Retinal pigment epithelial cell (primary cell): Measurements from ENCODE around the gene PLEKHD1.

ENCODE experiments used
- DNase-seq: peaks from one replicate; pipeline ENCODE4 v3.0.0-alpha.2; 2010; ENCODE audit warnings: low read depth
- H3K4me3 ChIP-seq: 2 replicates; pipeline ENCODE4 v1.5.1; 2011; ENCODE audit warnings: mild to moderate bottlenecking, low read length, control low read depth, moderate library complexity
- TF ChIP-seq, protein P1 (sequence below): conservative IDR thresholded peaks from 2 replicates; pipeline ENCODE4 v1.5.1; 2011; ENCODE audit warnings: low read depth, low read length, control low read depth, inconsistent platforms

Gene PLEKHD1

DNA sequence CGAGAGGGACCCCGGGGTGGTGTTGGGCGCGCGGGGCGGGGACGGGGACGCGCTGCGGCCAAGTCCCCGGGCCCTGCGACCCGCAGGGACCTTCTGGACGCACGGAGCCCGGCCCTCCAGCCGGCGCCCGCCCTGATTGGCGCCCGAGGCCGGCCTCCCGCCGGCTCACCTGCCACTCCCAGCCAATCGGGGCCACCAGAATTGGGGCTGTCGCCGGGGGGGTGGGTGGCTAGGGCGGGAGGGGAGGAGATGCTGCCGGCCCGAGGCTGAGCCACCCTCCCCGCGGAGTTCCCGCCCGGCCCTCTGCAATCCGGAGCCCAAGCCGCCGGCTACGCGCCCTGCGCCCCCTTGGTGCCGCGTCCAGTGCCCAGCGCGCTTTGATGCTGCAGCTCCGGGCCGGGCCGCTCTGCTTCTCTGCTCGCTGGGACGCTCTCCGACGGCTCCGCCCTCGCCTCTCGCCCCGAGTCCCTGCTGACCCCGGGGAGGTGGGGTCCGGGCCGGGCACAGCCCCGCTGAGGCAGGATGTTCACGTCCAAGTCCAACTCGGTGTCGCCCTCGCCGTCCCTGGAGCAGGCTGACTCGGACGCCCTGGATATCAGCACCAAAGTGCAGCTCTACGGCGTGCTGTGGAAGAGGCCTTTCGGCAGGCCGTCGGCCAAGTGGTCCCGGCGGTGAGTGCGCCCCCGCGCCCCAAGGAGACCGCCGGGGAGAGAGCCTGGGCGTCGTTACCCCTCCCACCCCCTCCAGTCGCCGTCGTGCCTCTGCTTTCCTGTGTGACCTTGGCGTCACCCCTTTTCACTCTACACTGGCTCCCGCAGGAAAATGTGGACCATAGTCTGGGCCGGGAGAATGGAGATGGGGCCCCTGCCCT lies at the start of gene PLEKHD1:
Gene PLEKHD1, plus strand, starts transcription at position 285 of the 871 bp plus-strand sequence. Its CDS starts 238 bp downstream, at position 523.
- no peak for DNase-seq
- H3K4me3 ChIP-seq: peak within 1 kb of the TSS; percentile 36
- TF ChIP-seq, protein P1, sequence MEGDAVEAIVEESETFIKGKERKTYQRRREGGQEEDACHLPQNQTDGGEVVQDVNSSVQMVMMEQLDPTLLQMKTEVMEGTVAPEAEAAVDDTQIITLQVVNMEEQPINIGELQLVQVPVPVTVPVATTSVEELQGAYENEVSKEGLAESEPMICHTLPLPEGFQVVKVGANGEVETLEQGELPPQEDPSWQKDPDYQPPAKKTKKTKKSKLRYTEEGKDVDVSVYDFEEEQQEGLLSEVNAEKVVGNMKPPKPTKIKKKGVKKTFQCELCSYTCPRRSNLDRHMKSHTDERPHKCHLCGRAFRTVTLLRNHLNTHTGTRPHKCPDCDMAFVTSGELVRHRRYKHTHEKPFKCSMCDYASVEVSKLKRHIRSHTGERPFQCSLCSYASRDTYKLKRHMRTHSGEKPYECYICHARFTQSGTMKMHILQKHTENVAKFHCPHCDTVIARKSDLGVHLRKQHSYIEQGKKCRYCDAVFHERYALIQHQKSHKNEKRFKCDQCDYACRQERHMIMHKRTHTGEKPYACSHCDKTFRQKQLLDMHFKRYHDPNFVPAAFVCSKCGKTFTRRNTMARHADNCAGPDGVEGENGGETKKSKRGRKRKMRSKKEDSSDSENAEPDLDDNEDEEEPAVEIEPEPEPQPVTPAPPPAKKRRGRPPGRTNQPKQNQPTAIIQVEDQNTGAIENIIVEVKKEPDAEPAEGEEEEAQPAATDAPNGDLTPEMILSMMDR: no peak

DNA sequence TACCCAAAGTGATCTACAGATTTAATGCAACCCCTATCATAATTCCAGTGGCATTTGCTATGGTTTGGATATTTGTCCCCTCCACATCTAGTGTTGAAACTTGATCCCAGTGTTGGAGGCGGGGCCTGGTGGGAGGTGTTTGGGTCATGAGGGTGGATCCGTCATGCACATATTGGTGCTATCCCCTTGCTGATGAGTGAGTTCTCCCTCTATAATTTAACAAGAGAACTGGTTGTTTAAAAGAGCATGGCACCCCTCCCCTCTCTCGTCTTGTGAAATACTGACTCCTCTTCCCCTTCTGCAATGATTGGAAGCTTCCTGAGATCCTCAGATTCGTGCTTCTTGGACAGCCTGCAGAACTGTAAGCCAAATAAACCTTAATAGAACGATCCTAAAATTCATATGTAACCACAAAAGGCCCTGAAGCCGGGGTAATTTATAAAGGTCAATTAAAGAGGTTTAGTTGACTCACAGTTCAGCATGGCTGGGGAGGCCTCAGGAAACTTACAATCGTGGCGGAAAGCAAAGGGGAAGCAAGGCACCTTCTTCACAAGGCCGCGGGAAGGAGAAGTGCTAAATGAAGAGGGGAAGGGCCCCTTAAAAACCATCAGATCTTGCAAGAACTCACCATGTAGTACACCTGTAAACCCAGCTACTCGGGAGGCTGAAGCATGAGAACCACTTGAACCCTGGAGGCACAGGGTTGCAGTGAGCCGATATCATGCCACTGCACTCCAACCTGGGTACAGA lies 44.8 kb upstream of the PLEKHD1 start:
- no peak overlapping the region for H3K4me3 ChIP-seq
- TF ChIP-seq, protein P1: no peak

DNA sequence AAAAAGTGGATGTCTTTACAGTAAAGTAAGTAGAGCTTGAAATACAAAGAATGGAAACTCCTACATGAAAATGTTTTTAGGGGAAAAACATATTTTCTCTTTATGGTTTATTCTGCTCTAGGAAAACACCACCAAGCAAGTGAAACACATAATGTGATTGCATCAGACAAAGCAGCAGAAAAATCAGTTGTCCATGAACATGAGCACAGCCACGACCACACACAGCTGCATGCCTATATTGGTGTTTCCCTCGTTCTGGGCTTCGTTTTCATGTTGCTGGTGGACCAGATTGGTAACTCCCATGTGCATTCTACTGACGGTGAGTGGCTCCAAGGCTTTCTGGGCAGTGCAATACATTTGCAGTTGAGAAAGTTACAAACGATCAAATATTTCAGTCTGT lies 42.6 kb upstream of the PLEKHD1 start:
- H3K4me3 ChIP-seq: no peak overlapping the region
- no peak for DNase-seq
- TF ChIP-seq, protein P1: no peak

More for the DNA sequence above, 44.8 kb upstream of the PLEKHD1 start:
- DNase-seq: no peak

DNA sequence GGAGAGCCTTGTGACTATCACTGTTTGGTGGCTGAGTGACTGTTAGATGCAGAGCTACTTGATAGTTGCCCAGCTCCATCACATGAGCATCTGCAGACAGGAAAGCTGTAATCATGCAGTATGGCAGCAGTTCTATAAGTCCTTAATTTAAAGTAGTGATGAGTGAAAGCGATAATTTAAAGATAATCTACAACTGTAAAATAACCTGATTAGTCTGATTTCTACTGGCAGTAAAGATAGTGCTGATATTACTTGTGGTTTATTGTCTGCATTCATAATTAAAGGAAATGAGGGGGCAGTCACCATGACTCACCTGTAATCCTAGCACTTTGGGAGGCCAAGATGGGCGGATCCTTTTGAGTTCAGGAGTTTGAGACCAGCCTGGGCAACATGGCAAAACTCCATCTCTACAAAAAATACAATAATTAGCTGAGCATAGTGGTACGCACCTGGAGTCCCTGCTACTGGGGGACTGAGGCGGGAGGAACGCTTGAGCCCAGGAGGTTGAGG lies 41.2 kb upstream of the PLEKHD1 start:
- TF ChIP-seq, protein P1: no peak
- DNase-seq: no peak

DNA sequence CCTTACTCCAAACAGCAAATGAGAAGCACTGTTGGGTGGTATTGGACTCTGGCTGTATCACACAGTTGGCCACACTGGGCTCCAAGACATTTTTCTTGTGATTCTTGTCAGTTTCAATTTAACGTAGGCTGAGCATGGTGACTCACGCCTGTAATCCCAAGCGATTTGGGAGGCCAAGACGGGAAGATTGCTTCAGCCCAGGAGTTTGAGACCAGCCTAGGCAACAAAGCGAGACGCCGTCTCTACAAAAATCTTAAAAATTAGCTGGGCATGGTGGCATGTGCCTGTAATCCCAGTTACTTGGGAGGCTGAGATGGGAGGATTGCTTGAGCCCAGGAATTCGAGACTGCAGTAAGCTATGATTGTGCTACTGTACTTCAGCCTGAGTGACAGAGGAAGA lies 35.3 kb upstream of the PLEKHD1 start:
- TF ChIP-seq, protein P1: no peak
- no peak for DNase-seq
- H3K4me3 ChIP-seq: no peak overlapping the region

More for the DNA sequence above, 41.2 kb upstream of the PLEKHD1 start:
- no peak overlapping the region for H3K4me3 ChIP-seq

DNA sequence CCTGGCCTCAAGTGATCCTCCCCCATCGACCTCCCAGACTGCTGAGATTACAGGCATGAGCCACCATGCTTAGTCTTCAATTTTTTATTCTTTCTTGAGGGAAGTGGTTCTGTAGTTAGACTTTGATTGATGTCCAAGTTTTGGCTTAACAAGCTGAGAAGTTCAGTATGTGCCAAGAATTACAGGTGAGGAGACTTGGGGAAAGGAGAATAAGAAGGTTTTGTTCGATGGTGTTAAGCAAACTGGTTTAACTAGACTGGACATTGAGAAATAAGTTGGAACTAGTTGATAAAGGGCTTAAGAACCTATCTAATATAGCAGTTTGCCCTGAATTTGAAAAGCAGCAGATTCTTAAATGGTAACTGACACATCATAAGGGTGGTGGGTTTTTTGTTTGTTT lies 32.6 kb upstream of the PLEKHD1 start:
- TF ChIP-seq, protein P1: no peak
- no peak for DNase-seq
- H3K4me3 ChIP-seq: no peak overlapping the region
